IPS DF 19.7 (cell line): ENCODE measurements around the gene USP36.
"Not testable (repeated sequence)": the region's sequence is repeated elsewhere in the genome, so short reads cannot be mapped to it uniquely, and the experiment has no call there.

Source experiments
- DNase-seq: peaks from one replicate; pipeline ENCODE4 v3.0.0-alpha.2; 2013; ENCODE audit warnings: low read depth, low spot score

USP36 gene

DNA sequence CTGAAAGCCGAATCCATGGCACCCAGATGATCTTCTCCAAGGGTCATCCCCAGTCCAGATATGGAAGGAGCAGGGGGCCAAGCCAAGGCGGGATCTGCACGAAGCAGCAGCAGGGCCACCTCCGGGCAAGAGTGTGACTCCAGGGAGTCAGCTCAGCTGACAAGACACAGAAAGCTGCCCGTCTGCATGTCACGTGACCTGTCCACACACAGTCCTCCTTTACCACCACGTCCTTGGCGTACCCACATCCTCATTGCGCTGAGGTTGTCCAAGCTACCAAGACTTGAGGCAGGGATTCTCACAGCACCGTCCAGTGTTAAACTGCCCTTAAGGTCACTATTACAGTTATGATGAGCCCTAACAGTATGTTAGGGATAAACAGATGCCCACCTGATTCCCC is 47.2 kb downstream of the USP36 start:
- no peak for DNase-seq

DNA sequence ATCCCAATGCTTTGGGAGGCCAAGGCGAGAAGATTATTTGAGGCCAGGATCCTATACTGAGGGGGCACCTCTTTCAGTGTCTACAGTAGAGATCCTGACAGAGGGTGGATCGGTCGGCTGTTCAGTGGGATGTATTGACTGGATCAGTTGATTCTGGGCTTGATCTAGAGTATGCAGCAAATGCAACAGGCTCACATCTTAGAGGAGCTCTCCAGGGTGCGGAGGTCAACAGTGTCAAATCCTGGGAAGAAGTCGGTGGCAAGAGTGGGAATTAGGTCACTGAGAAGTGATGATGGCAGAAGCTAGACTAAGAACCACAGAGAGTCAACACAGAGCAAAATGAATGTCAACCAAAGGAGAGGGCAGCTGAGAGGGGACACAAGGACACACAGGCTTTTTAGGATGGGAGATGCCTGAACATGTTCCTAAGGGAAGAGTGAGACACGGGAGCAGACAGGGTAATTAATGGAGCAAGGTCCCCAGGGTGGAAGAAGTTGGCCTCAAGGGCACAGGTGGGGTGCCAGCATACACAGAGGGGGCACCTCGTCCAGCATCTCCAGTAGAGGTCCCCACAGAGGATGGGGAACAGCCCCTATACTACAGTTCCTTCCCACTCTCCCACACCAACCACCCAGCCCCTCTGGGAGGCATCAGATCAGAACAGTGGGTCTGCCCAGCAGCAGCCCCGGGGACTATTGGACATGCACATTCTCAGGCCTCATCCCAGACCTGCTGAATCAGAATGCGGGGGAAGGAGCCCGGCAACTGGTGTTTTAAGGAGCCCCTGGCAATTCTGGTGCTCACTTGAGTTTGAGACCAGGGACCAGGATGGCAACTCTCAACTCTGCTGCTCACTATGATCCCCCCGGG is 48.5 kb downstream of the USP36 start:
- DNase-seq, result no peak

GRCh38 chr17:78790552-78790951 is 50.1 kb downstream of the USP36 start:
- no peak for DNase-seq

- no peak for DNase-seq
These were observed 50.9 kb downstream of the USP36 start for GRCh38 chr17:78789663-78790181.

DNA sequence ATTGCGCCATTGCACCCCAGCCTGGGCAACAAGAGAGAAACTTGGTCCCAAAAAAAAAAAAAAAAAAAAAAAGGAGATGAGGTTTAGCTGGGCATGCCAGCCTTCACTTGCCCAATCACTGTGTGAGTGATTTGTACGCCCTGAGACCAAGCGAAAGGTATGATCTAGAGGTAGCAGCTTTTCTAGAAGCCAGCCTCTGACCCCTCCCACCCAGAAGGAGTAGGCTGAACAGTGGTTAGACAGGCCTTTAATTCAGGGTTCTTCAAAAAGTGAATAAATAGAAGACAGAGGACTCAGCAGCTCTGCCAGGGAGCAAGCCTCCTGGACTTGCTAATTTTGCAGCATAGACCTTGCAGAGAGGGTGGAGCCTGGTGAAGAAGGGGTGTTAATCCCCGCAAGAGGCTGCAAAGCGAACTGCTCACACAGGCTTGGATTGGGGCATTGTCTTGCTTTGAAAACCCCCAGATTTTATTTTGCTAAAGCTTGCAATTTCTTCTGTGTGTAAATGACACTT is 51.4 kb downstream of the USP36 start:
- no peak for DNase-seq

- no peak for DNase-seq
These were observed 52.2 kb downstream of the USP36 start for GRCh38 chr17:78788451-78788850.

GRCh38 chr17:78787444-78787843 is 53.2 kb downstream of the USP36 start:
- no peak for DNase-seq

DNA sequence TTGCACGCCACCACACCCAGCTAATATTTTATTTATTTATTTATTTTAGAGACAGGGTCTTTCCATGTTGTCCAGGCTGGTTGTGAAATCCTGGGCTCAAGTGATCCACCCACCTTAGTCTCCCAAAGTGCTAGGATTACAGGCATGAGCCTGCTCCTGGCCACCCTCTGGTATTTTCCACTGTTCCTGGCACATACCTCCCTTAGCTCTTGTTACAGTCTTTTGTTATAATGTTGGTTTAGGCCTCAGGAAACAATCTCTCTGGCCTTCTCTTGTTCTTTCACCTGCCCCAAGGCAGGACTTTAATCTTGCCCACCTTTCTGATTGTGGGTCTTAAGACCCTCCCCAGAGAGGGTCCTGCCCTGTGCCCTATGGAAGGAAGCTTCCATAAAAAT is 55.0 kb downstream of the USP36 start:
- no peak for DNase-seq

DNA sequence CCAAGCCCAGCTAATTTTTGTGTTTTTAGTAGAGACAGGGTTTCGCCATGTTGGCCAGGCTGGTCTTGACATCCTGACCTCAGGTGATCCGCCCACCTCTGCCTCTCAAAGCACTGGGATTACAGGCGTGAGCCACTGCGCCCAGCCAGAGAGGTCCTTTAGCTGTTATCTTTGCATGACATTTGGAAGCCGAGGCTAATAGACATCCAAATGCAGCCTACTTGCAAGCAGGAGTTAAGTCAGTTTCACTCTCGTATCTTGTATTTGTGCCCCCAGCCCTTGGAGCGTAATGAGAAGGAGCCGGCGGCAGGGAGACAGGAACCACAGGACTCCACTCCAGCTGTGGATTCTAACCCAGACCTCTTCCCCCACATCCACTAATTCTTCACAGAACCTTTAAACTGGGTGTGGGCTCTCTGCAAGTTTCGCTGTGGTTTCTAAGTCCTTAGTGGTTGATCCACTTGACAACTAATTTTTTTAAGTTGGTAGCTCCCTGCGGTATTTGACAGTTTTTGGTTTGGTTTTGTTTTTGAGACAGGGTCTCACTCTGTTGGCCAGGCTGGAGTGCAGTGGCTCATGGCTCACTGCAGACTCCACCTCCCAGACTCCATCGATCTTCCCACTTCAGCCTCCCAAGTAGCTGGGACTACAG is 55.5 kb downstream of the USP36 start:
- no peak for DNase-seq

DNA sequence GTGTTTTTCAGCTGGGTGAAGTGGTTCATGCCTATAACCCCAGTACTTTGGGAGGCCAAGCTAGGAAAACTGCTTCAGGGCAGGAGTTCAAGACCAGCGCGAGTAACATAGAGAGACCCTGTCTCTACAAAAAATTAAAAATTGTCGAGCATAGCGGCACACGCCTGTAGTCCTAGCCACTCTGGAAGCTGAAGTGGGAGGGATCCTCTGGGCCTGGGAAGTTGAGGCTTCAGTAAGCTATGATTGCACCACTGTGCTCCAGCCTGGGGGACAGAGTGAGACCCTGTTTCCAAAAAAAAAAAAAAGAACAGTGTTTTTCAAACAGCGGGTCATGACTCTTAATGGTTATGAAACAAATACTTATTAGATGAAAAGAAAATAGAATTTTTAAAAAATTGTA is 56.3 kb downstream of the USP36 start:
- no peak for DNase-seq

GRCh38 chr17:78783711-78784324 is 56.8 kb downstream of the USP36 start:
- no peak for DNase-seq

GRCh38 chr17:78781893-78782304 is 58.7 kb downstream of the USP36 start, which contains the start of gene CYTH1:
TSS of gene CYTH1 (minus strand) at chr17:78782273. CDS start at chr17:78782223, 50 bp downstream.
- DNase-seq, result no peak

GRCh38 chr17:78781104-78781892 is 59.3 kb downstream of the USP36 start:
- no peak for DNase-seq

DNA sequence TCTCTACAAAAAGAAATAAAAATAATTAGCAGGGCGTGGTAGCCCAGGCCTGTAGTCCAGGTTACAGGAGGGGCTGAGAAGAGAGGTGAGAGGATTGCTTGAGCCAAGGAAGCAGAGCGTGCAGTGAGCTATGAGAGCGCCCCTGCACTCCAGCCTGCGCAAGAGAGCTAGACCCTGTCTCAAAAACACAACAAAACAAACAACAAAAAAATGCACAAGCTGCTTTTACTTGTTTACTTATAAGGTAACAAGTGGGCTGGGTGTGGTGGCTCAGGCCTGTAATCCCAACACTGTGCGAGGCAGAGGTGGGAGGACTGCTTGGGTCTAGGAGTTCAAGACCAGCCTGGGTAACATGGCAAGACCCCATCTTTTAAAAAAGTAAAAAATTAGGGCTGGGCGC is 60.3 kb downstream of the USP36 start:
- DNase-seq, result no peak

DNA sequence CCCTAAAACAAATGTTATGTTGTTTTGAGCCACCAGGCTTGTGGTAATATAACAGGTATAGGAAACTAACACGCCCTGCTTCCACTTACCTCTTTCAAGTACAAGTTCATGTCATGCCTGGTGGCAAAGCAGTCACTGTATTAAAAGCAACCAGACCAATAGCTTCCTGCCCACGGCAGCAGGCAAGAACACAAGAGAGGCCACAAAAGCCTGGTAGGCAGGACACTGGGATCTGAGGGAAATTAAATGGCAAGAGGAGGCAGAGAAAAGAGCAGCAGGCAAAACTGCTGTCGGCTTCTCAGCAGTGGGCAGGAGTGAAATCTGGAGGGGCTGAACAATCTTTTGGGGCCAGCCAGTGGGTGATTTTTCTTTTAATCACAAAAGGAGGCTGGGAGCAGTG is 60.8 kb downstream of the USP36 start:
- DNase-seq, result no peak

DNA sequence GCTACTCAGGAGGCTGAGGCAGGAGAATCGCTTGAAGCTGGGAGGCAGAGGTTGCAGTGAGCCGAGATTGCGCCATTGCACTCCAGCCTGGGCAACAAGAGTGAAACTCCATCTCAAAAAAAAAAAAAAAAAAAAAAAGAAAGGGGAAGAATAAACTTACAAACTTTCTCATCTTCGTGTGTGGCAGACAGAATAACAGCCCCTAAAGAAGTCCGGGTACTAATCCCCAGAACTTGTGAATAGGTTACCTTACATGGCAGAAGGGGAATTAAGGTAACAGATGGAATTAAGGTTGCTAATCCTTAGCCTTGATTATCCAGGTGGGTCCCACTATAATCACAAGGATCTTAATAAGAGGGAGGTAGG is 61.3 kb downstream of the USP36 start:
- not testable (repeated sequence) for DNase-seq

DNA sequence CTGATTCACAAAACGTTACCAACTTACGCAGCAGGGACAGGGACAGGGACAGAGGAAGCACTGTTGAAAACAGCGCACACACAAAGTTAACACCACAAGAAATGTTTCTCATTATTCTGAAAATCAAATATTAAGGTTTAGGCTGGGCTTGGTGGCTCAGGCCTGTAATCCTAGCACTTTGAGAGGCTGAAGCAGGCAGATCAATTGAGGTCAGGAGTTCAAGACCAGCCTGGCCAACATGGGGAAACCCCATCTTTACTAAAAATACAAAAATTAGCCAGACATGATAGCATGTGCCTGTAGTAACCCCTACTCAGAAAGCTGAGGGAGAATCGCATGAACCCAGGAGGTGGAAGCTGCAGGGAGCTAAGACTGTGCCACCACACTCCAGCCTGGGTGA is 62.7 kb downstream of the USP36 start:
- no peak for DNase-seq

DNA sequence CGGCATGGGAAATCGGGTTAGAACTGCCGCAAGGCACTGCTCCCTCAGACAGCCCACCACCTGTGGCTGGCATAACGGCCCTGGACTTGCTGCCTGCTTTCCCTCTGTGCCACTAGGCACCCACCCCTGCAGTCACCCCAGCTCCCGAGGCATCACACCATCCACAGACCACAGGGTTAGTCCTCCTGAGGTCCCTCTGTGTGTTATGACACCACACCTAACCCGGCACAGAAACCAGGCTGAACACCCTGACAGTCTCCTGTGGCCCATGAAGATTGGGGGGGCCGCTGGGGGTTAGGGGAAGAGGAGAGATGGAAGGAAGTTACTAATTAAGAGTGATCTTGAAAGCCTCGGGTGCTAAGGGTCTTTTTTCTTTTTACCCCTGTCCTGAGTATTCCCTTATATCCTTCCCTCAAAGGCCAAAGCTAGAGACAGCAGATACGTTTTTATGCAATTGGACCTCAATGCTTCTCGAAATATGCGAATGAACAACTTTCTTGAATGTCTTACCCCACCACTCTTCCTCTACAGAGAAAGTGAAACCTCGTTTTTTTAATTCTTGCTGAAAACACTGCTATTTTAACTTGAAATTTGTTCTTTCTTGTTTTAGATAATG is 65.5 kb downstream of the USP36 start:
- DNase-seq, result no peak

DNA sequence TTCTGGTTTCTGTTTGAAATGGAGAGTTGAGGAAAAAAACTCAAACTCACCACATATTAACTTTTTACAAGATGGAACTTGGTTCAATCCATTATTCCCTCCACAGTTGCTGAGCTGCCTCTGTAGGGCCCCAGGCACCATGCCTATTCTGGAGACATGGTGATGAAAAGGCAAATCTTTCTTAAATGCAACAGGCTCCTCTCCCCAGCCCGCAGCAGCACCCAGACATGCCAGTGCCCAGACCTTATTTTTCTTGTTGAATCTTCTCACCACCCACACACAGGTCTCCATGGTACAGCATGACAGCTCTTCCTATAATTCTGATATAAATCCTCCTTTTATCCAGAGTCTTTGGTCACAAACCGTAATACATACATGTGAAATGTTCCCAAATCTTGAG is 66.2 kb downstream of the USP36 start:
- no peak for DNase-seq

- DNase-seq, result no peak
These were observed 68.7 kb downstream of the USP36 start for GRCh38 chr17:78771758-78772382.
